GM12873 (cell line): ENCODE data around the gene MRPS34.

Experiments used
- CTCF ChIP-seq: IDR thresholded peaks from 2 replicates; pipeline ENCODE4 v1.5.1; 2012; ENCODE audit warnings: low read depth, mild to moderate bottlenecking, moderate library complexity, low read length, control low read depth; ENCODE audit not compliant: insufficient read depth; ENCODE audit errors: missing control alignments

MRPS34 gene

DNA sequence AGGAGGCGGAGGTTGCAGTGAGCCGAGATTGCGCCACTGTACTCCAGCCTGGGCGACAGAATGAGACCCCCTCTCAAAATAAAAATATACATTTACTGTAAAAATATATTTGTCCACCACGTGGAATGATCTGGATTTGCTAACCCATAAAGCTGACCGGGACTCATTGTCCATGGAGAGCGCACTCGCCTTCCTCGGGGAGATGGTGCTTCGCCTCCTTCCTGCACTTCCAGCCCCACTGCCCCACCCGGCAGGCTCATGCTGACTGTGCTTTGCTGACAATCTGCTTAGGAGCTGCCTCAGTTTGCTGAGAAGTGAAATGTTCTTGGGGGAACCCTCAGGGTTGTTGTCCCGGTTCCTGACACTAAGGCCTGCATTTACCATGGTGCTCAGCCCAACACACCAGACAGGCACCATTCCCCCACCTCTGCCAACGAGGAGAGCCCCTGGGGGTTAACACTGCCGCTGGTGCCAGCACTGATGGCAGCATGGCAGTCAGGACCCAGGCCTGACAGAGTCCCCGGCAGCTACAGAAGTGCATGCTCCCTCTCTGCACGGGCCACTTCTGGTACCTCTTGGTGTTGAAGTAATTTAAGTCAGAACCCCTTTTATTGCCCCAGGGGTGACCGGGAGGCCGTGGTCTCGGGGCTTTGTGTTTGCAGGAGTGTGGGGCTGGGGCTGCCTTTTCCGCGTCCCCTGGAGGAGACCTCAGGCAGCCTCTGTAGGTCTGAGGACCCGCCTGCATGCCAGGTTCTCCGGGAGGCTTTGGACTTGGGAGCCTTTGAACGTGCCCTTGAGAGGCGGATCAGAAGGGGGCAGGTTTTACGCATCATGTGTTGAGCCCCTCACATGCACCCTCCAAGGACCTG is 12.3 kb upstream of the MRPS34 start:
- TF ChIP-seq CTCF = no peak

GRCh38 chr16:1782408-1783264 is 9.7 kb upstream of the MRPS34 start, which contains the start of the genes NUBP2 and SPSB3:
Gene NUBP2 (plus strand): TSS chr16:1782960. CDS start chr16:1783021, 61 bp downstream.
Gene SPSB3 (minus strand): TSS chr16:1782571. CDS start chr16:1781483, 1,088 bp downstream.
- TF ChIP-seq CTCF = no peak

DNA sequence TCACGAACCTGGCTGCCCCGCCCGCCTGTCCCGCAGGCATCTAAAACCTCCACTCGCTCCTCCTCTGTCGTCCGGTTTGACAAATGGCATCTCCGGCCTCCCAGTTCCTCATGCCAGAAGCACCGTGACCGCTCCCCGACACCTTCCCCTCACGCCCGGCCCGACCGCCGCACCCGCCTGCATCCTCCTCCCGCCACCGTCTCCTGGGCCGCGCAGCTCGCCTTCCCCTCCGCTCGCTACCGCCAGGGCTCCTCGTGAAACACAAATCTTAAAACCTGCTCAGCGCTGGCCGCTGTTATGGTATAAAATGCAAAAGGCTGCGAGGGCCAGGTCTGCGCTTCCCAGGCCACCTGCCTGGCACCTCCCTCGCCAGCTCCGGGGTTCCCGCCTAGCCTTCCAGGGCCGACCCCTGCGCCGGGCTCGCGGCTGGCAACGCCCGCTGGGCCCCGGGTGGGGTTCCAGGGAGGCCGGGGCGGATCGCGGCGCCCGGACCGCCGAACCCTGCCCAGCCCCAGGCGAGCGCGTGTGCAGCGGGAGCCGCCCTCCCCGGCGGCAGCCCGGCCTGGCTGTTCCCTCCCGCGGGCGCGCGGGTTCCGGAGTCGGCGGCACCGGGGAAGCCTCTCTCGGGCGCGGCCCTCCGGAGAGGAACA is 8.9 kb upstream of the MRPS34 start:
- no peak for TF ChIP-seq CTCF

DNA sequence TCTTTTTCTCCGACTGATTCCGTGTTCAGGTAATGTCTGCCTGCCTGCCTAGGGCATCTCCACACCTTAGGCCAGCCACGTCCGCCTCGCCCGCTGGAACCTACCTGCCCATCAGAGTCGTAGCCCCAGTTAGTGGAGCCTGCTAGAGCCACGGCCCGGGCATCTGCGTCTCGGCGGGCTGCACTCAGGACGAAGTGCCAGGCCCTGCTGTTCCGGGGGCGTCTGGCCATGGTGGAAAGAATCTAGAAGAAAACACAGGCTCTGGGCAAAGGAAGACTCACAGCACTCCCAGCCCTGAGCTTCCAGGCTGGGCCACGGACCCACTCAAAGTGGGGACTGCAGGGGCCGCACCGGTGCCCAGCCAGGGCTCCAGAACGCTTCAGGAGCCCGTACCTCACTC is 8.3 kb upstream of the MRPS34 start:
- TF ChIP-seq CTCF = no peak

DNA sequence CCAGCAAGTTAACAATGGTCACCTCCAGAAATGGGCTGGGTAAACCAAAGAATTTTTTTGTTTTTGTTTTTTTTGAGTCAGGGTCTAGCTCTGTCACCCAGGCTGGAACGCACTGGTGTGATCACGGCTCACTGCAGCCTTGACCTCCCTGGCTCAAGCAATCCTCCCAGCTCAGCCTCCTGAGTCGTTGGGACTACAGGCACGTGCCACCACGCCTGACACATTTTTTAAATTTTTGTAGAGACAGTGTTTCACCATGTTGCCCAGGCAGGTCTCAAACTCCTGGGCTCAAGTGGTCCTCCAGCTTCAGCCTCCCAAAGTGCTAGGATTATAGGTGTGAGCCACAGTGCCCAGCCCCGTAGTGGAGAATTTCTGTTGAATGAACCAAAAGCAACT is 7.7 kb upstream of the MRPS34 start:
- no peak for TF ChIP-seq CTCF

- no peak for TF ChIP-seq CTCF
Measured at GRCh38 chr16:1779741-1780676, 7.1 kb upstream of the MRPS34 start.
